Epithelial cell of proximal tubule (primary cell): Measurements from ENCODE around the gene BCAP31. TPM values are rescaled to one million over a fixed set of nuclear protein-coding genes. Genes with fewer than 3 reads are reported as not detected.

Experiments used
- DNase-seq: peaks from one replicate; pipeline ENCODE4 v3.0.0-alpha.2; 2011; ENCODE audit warnings: low read depth
- H3K4me3 ChIP-seq: 2 replicates; pipeline ENCODE4 v1.5.1; 2011; ENCODE audit warnings: low read depth, mild to moderate bottlenecking, low read length
- CTCF ChIP-seq: conservative IDR thresholded peaks from 2 replicates; pipeline ENCODE4 v1.5.1; 2012; ENCODE audit warnings: low read depth, mild to moderate bottlenecking, low read length
- total RNA-seq: library from RNA; depleted of rRNA; stranded (reverse); fragments of >200 nt; gene quantifications from 2 replicates; pipeline ENCODE4 v1.2.3, GENCODE V29; 2015

The BCAP31 gene
- total RNA-seq, 1 donor from 2014 or later: 163 TPM

DNA sequence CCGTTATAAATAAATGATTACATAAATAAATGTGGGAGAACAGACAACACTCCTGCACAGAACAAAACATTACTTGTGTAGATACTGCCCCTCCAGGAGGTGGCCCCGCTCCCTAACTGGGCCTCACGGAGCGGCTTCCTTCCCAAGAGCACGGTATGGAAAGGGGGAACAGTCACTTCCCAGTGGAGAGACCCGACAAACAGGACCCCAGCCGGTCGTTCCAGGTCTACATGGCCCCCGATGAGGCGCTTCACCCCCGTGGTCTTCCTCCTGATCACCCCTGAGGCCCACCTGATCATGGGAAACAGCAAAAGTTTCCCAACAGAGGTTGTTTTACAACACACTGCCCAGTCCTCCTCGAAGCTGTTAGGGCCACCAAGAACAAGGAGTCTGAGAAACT lies 43.0 kb downstream of the BCAP31 start:
- no peak for DNase-seq
- TF ChIP-seq CTCF: no peak
- no peak overlapping the region for H3K4me3 ChIP-seq

DNA sequence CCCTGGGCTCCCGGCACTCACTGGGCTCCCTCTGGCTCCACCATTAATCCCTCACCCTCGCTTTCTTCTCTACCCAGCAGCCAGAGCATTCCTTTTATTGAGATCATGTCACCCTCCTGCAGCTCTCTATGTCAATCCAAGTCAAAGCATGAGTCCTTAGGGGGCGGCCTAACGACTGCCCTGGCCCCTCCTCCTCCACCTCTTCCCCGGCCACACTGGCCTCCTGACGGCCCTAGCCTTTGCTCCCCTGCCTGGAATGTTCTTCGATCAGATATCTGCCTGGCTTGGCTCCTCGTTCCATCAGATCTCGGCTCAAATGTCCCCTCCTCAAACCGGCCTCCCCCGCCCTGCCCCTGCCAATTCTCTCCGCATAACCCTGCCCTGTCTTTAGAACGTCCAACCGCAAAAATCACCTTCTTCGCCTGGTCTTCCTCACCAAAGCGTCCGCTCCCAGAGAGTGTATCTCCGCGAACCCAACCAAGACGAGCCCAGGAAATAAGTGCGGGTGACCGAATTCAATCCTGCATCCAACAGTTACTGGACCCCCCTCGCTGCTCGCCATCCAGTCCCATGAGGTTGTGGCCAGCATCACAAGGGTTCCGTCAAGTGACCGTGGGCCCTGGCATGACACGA lies 49.9 kb downstream of the BCAP31 start:
- H3K4me3 ChIP-seq: no peak overlapping the region
- DNase-seq: no peak
- no peak for TF ChIP-seq CTCF

- no peak for DNase-seq
- no peak within 1 kb of the TSS for H3K4me3 ChIP-seq
- TF ChIP-seq CTCF: no peak
Measured at GRCh38 chrX:153673428-153674218, 50.6 kb downstream of the BCAP31 start, which contains the start of gene PNCK. Gene PNCK, minus strand, starts transcription at chrX:153673813. Its CDS starts 737 bp downstream, at chrX:153673076.

DNA sequence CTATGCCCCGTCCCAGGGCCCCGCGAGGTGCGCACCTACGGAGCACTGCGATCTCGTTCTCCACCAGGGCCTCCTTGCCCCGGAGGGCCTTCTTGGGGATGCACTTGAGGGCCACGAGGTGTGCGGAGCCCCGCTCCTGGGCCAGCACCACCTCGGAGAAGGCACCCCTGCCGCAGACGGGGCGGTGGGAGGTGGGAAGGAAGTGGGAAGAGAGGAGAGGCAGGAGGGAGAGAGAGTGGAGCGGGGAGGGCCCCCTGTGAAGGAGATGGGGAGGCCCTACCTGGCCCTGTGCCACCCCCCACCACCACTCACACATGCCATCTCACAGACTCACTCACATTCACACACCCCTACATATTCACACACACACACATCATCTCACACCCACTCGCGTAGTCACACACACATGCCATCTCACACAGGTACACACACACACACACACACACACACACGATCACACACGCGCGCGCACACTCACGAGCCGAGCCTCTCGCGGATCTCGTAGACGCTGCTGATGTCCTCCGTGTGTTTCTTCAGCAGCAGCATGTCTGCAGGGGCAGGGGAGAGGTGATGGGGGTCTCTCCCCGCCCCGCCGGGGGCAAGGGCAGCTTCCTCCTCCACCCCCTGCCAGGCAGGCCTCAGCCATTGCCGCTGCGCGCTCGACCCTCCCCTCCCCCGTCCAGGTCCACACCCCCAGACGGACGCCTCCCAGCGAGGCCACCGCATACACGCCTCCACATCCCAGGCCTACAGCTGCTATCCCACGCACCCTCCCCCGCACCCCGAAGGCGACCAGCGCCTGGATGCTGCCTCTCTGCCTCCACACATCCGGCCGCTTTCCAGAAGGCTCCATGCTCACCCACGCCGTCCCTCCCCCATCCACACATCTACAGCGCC lies 51.4 kb downstream of the BCAP31 start:
- no peak for TF ChIP-seq CTCF
- DNase-seq: no peak
- H3K4me3 ChIP-seq: no peak overlapping the region

- TF ChIP-seq CTCF: no peak
- H3K4me3 ChIP-seq: no peak overlapping the region
- no peak for DNase-seq
Measured at GRCh38 chrX:153671589-153672530, 52.3 kb downstream of the BCAP31 start.
